Right atrium auricular region (tissue), 2 donors: ENCODE measurements around the gene SYT5. TPM values are rescaled to one million over a fixed set of nuclear protein-coding genes. Genes with fewer than 3 reads are reported as not detected.
A peak's percentile ranks its signal among the peaks of the same experiment; 100 is the strongest.
"Not testable (repeated sequence)": the region's sequence is repeated elsewhere in the genome, so short reads cannot be mapped to it uniquely, and the experiment has no call there.

Experiments
- DNase-seq: peaks from one replicate; pipeline ENCODE4 v3.0.0-alpha.2; 2019; ENCODE audit warnings: low spot score
- H3K27ac ChIP-seq, 2 donors: fragments of 200-600 bp; sonication (generic); 1 replicate in 1 of 2; 2 replicates in 1 of 2; pipeline ENCODE4 v1.5.1; 2016 to 2019
- H3K27me3 ChIP-seq, 2 donors: fragments of 200-600 bp; sonication (generic); one replicate each; pipeline versions ENCODE4 v1.5.1 to v1.6.0; 2017 to 2019
- H3K36me3 ChIP-seq: fragments of 200-600 bp; sonication (generic); one replicate; pipeline ENCODE4 v1.5.1; 2016
- H3K4me1 ChIP-seq, 2 donors: fragments of 200-600 bp; sonication (generic); one replicate each; pipeline versions ENCODE4 v1.5.1 to v1.6.0; 2017 to 2019
- H3K4me3 ChIP-seq, 2 donors: fragments of 200-600 bp; sonication (generic); 1 replicate in 1 of 2; 2 replicates in 1 of 2; pipeline ENCODE4 v1.5.1; 2017 to 2019; ENCODE audit warnings: mild to moderate bottlenecking in 1 of 2, moderate library complexity in 1 of 2
- H3K9me3 ChIP-seq, 2 donors: fragments of 200-600 bp; sonication (generic); one replicate each; pipeline ENCODE4 v1.5.1; 2019
- total RNA-seq, 2 donors: library from RNA; depleted of rRNA; stranded (reverse); fragments of >200 nt; gene quantifications; one replicate each; pipeline ENCODE4 v1.1.0, GENCODE V29; 2016
- TF ChIP-seq, protein P1 (sequence below), 2 donors: fragments of 200-600 bp; sonication (generic); IDR thresholded peaks; one replicate each; pipeline ENCODE4 v1.5.1; 2019; ENCODE audit warnings: antibody characterized with exemption in 2 of 2

SYT5 gene
- total RNA-seq, 2 donors from 2014 or later, result 0.08 TPM; not detected in 1

DNA sequence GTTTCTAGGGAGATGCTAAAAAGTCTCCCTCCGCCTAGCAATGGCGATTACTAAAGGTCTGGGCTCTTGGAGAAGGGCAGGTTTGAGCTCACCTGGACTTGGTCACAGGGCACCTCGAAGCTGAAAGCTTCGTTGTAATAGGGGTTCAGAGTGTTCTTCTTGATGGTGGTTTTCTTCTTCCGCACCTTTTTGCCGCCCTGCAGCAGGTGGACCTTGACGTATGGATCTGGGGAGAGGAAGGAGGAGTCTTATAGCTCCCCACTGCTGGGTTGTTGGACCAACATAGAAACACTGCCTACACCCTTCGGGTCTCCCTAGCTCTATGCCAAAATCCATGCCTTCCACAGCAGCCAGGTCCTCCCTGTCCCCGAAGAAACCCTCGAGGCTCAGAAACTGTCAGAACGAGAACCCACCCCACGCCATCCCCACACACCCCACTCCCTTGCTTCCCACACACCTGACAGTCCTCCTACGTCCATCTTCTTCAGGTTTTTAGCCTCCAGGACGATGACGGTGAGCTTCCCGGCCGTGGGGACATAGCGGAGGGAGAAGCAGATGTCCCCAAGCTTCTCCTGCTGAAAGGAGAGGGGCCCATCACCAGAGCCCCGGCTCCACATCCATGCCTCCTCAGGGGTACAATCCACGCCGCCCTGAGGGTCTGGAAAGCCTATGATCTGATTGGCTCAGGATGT lies 5.5 kb downstream of the SYT5 start:
- peak overlapping the region in 1 of 2 donors; percentile 45 for H3K4me3 ChIP-seq
- H3K4me1 ChIP-seq, result peaks cover 0 to 25% of the 10 kb centered on the region in 2 donors
- H3K36me3 ChIP-seq, result no peaks in the 10 kb centered on the region
- TF ChIP-seq, protein P1, sequence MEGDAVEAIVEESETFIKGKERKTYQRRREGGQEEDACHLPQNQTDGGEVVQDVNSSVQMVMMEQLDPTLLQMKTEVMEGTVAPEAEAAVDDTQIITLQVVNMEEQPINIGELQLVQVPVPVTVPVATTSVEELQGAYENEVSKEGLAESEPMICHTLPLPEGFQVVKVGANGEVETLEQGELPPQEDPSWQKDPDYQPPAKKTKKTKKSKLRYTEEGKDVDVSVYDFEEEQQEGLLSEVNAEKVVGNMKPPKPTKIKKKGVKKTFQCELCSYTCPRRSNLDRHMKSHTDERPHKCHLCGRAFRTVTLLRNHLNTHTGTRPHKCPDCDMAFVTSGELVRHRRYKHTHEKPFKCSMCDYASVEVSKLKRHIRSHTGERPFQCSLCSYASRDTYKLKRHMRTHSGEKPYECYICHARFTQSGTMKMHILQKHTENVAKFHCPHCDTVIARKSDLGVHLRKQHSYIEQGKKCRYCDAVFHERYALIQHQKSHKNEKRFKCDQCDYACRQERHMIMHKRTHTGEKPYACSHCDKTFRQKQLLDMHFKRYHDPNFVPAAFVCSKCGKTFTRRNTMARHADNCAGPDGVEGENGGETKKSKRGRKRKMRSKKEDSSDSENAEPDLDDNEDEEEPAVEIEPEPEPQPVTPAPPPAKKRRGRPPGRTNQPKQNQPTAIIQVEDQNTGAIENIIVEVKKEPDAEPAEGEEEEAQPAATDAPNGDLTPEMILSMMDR (IDR thresholded peaks at IDR 0.05), result no peak
- peaks cover 20 to 62% of the 10 kb centered on the region in 2 donors for H3K27me3 ChIP-seq
- H3K9me3 ChIP-seq, result no peaks in the 10 kb centered on the region
- DNase-seq, result no peak
- H3K27ac ChIP-seq, result no peak overlapping the region

DNA sequence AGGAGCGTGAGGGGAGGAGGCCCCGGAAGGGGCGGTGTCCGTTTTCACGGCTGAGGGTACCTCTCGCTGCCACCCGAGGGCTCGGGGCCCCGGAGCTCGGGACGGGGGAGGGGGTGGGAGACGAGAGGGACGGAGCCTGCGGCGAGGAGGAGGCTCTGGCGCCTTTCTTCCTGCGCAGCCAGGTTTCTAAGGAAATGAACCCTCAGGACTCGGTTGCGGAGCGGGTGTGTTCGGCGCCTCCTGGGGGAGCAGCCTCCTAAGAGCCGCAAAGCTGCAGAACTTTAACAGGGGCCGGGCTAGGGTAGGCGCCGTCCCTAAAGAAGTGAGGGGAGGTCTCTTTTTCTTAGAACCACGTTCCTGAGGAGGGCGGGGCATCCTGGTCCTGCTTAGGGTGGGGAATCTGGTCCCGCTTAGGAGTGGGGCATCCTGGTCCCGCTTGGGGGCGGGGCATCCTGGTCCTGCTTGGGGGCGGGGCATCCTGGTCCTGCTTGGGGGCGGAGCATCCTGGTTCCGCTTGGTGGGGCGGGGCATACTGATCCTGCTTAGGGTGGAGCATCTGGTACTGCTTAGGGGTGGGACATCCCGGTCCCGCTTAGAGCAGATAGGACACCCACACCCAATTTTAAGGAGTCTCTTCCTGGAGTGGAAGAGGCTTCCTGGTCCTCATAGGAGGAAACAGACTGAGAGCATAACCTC lies 6.2 kb downstream of the SYT5 start:
- peaks cover 15 to 55% of the 10 kb centered on the region in 2 donors for H3K27me3 ChIP-seq
- DNase-seq, result peak; percentile 70

DNA sequence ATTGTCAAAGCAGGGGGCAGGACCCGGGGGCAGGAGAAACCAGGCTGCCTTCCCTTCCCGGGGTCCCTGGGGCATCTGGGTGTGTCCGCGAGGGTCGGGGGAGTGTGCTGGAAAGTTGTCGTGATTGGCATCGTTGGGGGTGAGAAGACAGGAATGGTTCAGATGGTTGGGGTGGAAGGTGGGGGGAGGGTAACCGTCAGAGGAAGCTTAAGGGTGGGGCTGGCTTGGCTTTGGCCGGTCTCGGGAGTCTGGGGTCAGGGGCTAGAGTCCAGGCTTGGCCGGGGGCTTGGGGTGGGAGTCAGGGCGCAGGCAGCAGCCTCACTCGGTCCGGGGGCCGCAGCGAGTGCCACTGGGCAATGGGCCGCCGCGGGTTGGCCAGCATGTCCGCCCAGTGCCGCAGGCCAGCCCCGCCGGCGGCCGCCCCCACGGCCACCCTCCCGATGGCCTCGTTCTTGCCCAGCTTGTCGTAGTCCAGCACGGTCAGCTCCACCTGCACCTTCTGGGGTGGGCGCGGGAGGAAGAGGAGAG lies 6.8 kb downstream of the SYT5 start:
- no peak overlapping the region for H3K27ac ChIP-seq
- no peaks in the 10 kb centered on the region for H3K9me3 ChIP-seq
- H3K4me3 ChIP-seq, result peak overlapping the region; percentile 40 to 45
- no peak for DNase-seq
- peaks cover 0 to 15% of the 10 kb centered on the region in 2 donors for H3K4me1 ChIP-seq
- TF ChIP-seq, protein P1 (IDR thresholded peaks at IDR 0.05), result no peak
- peaks cover 15 to 52% of the 10 kb centered on the region in 2 donors for H3K27me3 ChIP-seq
- H3K36me3 ChIP-seq, result no peaks in the 10 kb centered on the region

More for the DNA sequence above, 6.2 kb downstream of the SYT5 start:
- TF ChIP-seq, protein P1 (IDR thresholded peaks at IDR 0.05), result no peak
- peaks cover 0 to 18% of the 10 kb centered on the region in 2 donors for H3K4me1 ChIP-seq
- peak overlapping the region; percentile 40 to 45 for H3K4me3 ChIP-seq
- no peak overlapping the region for H3K27ac ChIP-seq
- H3K36me3 ChIP-seq, result no peaks in the 10 kb centered on the region
- H3K9me3 ChIP-seq, result no peaks in the 10 kb centered on the region

DNA sequence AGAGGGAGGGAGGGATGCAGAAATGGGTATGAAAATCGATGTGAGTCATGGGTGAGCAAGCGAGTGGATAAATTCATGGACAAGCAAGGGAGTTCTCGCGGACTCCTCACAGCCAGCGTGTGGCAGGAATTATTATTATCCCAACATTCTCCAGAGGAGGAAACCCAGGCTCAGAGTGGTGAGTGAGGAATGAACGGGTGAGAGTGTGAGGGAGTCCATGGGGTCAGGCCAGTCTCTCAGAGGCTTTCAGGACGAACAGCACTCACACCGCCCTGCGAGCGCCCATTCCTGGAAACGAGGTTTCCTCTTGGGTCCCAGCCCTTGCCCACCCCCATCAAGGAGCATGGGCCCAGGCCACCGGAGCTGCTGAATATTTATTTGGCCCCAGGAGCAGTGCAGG lies 7.3 kb downstream of the SYT5 start:
- H3K9me3 ChIP-seq, result no peaks in the 10 kb centered on the region
- DNase-seq, result no peak
- H3K27ac ChIP-seq, result no peak overlapping the region
- H3K36me3 ChIP-seq, result no peaks in the 10 kb centered on the region
- peaks cover 0 to 15% of the 10 kb centered on the region in 2 donors for H3K4me1 ChIP-seq
- no peak overlapping the region for H3K4me3 ChIP-seq
- H3K27me3 ChIP-seq, result peaks cover 15 to 47% of the 10 kb centered on the region in 2 donors
- TF ChIP-seq, protein P1 (IDR thresholded peaks at IDR 0.05), result no peak

DNA sequence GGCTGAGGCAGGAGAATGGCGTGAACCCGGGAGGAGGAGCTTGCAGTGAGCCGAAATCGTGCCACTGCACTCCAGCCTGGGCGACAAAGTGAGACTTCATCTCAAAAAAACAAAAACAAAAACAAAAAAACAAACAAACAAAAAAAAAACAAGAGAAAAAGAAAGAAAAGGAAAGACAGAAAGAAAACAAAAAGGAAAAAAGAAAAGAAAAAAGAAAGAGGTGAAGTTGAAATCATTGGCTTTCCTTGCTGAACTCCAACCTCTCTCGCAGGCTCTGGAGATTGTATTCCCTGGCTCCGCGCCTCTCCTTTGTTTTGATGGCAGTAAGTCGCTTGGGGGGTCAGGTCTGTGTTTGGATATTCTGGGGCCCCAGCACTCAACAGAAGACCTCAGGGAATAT lies 7.8 kb downstream of the SYT5 start:
- peaks cover 15 to 43% of the 10 kb centered on the region in 2 donors for H3K27me3 ChIP-seq
- H3K9me3 ChIP-seq, H3K27ac ChIP-seq, DNase-seq, H3K36me3 ChIP-seq, H3K4me3 ChIP-seq: not testable (repeated sequence)
- H3K4me1 ChIP-seq, result peaks cover 0 to 16% of the 10 kb centered on the region in 2 donors

DNA sequence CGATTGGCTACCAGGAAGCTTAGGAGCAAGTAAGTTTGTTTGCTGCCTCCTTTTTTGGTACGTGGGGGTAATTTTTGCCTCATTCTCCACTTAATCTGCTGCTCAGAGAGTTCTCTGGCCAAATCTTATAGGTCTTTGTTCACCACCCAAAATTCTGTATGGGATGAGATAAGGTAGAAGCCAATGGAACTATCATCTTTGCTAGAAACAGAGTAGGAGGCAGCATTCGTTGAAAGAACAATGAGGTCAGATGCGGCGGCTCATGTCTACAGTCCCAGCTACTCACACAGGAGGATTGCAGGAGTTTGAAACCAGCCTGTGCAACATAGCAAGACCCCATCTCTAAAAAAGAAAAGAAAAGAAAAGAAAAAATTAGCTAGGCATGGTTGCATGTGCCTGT lies 8.6 kb downstream of the SYT5 start:
- H3K9me3 ChIP-seq, result no peaks in the 10 kb centered on the region
- no peak for DNase-seq
- H3K27me3 ChIP-seq, result peaks cover 15 to 35% of the 10 kb centered on the region in 2 donors
- H3K4me1 ChIP-seq, result peaks cover 0 to 25% of the 10 kb centered on the region in 2 donors
- no peak overlapping the region for H3K27ac ChIP-seq
- no peak overlapping the region for H3K4me3 ChIP-seq
- TF ChIP-seq, protein P1 (IDR thresholded peaks at IDR 0.05), result no peak
- no peaks in the 10 kb centered on the region for H3K36me3 ChIP-seq
